H1 (cell line): Measurements from ENCODE around the gene IRF8. TPM values are rescaled to one million over a fixed set of nuclear protein-coding genes. Genes with fewer than 3 reads are reported as not detected.

Experiments used
- polyA plus RNA-seq, 7 experiments: library from polyadenylated mRNA; depleted of rRNA in 3 of 7; stranded (reverse) in 5 of 7; unstranded in 2 of 7; fragments of >200 nt in 5 of 7; fragments of 200-250 nt in 2 of 7; gene quantifications; 1 replicate in 5 of 7; 2 replicates in 1 of 7; 4 replicates in 1 of 7; pipeline versions ENCODE4 v1.2.1 to v1.2.3, GENCODE V29; 2011 to 2013; ENCODE audit warnings: missing spikeins in 2 of 7, mixed read lengths in 2 of 7
- total RNA-seq: library from RNA; stranded (reverse); fragmentation: NEBNext Ultra II Directional; extraction: Animal tissue kit (Norgen Biotek cat#: 25700); gene quantifications from 2 replicates; pipeline ENCODE4 v1.2.1, GENCODE V29; 2021
- TF ChIP-seq, protein P1 (sequence below): fragments of 300-600 bp; sonication (generic); IDR thresholded peaks from 2 replicates; pipeline ENCODE4 v1.7.1; 2012; ENCODE audit warnings: low read length, moderate library complexity, mild to moderate bottlenecking, inconsistent platforms; ENCODE audit not compliant: insufficient replicate concordance

IRF8 gene
- total and polyA plus RNA-seq, 2 of the 8 experiments (the other 6 are each of a cell fraction or from before 2014, with no cell fraction given) = 0.35 to 2.0 TPM

DNA sequence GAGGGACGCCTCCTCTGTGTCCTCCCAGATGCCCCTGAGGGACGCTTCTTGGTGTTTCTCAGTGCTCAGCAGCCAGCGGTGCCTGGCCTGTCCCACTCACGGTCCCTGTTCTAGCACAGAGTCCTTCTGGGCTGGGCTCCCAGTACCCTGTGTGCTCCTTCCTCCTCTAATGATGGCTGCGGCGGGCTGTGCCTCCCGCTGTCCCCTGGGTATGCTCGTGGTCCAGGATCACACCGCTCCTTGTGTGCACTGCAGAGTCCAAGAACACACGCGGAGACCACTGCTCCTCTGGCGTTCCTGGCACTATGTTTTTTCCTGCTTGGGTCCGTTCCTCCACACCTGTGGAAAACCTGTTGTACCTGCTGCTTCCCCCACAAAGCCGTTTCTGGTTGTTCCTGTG is 15.1 kb upstream of the IRF8 start (continued):
- TF ChIP-seq, protein P1, sequence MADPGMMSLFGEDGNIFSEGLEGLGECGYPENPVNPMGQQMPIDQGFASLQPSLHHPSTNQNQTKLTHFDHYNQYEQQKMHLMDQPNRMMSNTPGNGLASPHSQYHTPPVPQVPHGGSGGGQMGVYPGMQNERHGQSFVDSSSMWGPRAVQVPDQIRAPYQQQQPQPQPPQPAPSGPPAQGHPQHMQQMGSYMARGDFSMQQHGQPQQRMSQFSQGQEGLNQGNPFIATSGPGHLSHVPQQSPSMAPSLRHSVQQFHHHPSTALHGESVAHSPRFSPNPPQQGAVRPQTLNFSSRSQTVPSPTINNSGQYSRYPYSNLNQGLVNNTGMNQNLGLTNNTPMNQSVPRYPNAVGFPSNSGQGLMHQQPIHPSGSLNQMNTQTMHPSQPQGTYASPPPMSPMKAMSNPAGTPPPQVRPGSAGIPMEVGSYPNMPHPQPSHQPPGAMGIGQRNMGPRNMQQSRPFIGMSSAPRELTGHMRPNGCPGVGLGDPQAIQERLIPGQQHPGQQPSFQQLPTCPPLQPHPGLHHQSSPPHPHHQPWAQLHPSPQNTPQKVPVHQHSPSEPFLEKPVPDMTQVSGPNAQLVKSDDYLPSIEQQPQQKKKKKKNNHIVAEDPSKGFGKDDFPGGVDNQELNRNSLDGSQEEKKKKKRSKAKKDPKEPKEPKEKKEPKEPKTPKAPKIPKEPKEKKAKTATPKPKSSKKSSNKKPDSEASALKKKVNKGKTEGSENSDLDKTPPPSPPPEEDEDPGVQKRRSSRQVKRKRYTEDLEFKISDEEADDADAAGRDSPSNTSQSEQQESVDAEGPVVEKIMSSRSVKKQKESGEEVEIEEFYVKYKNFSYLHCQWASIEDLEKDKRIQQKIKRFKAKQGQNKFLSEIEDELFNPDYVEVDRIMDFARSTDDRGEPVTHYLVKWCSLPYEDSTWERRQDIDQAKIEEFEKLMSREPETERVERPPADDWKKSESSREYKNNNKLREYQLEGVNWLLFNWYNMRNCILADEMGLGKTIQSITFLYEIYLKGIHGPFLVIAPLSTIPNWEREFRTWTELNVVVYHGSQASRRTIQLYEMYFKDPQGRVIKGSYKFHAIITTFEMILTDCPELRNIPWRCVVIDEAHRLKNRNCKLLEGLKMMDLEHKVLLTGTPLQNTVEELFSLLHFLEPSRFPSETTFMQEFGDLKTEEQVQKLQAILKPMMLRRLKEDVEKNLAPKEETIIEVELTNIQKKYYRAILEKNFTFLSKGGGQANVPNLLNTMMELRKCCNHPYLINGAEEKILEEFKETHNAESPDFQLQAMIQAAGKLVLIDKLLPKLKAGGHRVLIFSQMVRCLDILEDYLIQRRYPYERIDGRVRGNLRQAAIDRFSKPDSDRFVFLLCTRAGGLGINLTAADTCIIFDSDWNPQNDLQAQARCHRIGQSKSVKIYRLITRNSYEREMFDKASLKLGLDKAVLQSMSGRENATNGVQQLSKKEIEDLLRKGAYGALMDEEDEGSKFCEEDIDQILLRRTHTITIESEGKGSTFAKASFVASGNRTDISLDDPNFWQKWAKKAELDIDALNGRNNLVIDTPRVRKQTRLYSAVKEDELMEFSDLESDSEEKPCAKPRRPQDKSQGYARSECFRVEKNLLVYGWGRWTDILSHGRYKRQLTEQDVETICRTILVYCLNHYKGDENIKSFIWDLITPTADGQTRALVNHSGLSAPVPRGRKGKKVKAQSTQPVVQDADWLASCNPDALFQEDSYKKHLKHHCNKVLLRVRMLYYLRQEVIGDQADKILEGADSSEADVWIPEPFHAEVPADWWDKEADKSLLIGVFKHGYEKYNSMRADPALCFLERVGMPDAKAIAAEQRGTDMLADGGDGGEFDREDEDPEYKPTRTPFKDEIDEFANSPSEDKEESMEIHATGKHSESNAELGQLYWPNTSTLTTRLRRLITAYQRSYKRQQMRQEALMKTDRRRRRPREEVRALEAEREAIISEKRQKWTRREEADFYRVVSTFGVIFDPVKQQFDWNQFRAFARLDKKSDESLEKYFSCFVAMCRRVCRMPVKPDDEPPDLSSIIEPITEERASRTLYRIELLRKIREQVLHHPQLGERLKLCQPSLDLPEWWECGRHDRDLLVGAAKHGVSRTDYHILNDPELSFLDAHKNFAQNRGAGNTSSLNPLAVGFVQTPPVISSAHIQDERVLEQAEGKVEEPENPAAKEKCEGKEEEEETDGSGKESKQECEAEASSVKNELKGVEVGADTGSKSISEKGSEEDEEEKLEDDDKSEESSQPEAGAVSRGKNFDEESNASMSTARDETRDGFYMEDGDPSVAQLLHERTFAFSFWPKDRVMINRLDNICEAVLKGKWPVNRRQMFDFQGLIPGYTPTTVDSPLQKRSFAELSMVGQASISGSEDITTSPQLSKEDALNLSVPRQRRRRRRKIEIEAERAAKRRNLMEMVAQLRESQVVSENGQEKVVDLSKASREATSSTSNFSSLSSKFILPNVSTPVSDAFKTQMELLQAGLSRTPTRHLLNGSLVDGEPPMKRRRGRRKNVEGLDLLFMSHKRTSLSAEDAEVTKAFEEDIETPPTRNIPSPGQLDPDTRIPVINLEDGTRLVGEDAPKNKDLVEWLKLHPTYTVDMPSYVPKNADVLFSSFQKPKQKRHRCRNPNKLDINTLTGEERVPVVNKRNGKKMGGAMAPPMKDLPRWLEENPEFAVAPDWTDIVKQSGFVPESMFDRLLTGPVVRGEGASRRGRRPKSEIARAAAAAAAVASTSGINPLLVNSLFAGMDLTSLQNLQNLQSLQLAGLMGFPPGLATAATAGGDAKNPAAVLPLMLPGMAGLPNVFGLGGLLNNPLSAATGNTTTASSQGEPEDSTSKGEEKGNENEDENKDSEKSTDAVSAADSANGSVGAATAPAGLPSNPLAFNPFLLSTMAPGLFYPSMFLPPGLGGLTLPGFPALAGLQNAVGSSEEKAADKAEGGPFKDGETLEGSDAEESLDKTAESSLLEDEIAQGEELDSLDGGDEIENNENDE = no peak
